HEK293 (cell line): ENCODE measurements around the gene KRT82.
A peak's percentile ranks its signal among the peaks of the same experiment; 100 is the strongest.

Experiments used
- CTCF ChIA-PET: fragments of 350-600 bp; formaldehyde crosslinking; extraction: SDS; loops from one replicate; lab custom pipeline; 2021; ENCODE audit warnings: antibody characterized with exemption; lab: Yijun Ruan, JAX
- POLR2A ChIA-PET: fragments of 300-600 bp; formaldehyde crosslinking; extraction: SDS; loops from one replicate; lab custom pipeline; 2020; ENCODE audit warnings: antibody characterized with exemption, inconsistent platforms; lab: Yijun Ruan, JAX
- H3K27ac ChIP-seq: fragments of 200-500 bp; sonication (Bioruptor generic); 2 replicates; pipeline ENCODE4 v1.5.1; 2014; ENCODE audit warnings: low read depth, low read length, control low read depth, inconsistent platforms; ENCODE audit errors: extremely low read depth
- H3K36me3 ChIP-seq, 2 experiments: fragments of 200-500 bp in 1 of 2; sonication (Bioruptor generic) in 1 of 2; 1 replicate in 1 of 2; 2 replicates in 1 of 2; pipeline ENCODE4 v1.5.1; 2014 to 2017; ENCODE audit warnings: inconsistent platforms in 2 of 2, low read length in 2 of 2; ENCODE audit not compliant: control insufficient read depth in 2 of 2, insufficient read depth in 1 of 2
- H3K4me1 ChIP-seq: fragments of 200-500 bp; sonication (Bioruptor generic); 2 replicates; pipeline ENCODE4 v1.5.1; 2014; ENCODE audit warnings: mild to moderate bottlenecking, low read length, inconsistent platforms; ENCODE audit not compliant: control insufficient read depth, insufficient read depth
- H3K4me3 ChIP-seq: 2 replicates; pipeline ENCODE4 v1.5.1; 2011; ENCODE audit warnings: low read depth, mild to moderate bottlenecking, control low read depth, low read length, moderate library complexity
- H3K9me3 ChIP-seq: fragments of 200-500 bp; sonication (Bioruptor generic); 2 replicates; pipeline ENCODE4 v1.5.1; 2014; ENCODE audit warnings: low read depth, low read length, inconsistent platforms; ENCODE audit not compliant: control insufficient read depth, insufficient read depth
- EGR2 ChIP-seq: fragments of 450-650 bp; formaldehyde crosslinking; IDR thresholded peaks from 2 replicates; pipeline ENCODE4 v1.5.1; 2016; ENCODE audit warnings: low read depth, missing biosample characterization, missing genetic modification characterization
- SETDB1 ChIP-seq: IDR thresholded peaks from one replicate; pipeline ENCODE4 v1.6.1; 2017; ENCODE audit warnings: mild to moderate bottlenecking, low read length, moderate library complexity, mixed read lengths; ENCODE audit not compliant: insufficient read length
- SP2 ChIP-seq: fragments of 450-650 bp; formaldehyde crosslinking; IDR thresholded peaks from 2 replicates; pipeline ENCODE4 v1.5.1; 2016; ENCODE audit warnings: missing biosample characterization, missing genetic modification characterization
- SP3 ChIP-seq: fragments of 450-650 bp; formaldehyde crosslinking; IDR thresholded peaks from 2 replicates; pipeline ENCODE4 v1.5.1; 2016; ENCODE audit warnings: missing biosample characterization, missing genetic modification characterization
- ZBTB17 ChIP-seq: fragments of 450-650 bp; formaldehyde crosslinking; IDR thresholded peaks from 2 replicates; pipeline ENCODE4 v1.5.1; 2016; ENCODE audit warnings: missing biosample characterization, missing genetic modification characterization
- ZBTB48 ChIP-seq: fragments of 450-650 bp; formaldehyde crosslinking; IDR thresholded peaks from 2 replicates; pipeline ENCODE4 v1.5.1; 2016; ENCODE audit warnings: missing biosample characterization, missing genetic modification characterization
- ZBTB7A ChIP-seq: fragments of 450-650 bp; formaldehyde crosslinking; IDR thresholded peaks from 2 replicates; pipeline ENCODE4 v1.5.1; 2016; ENCODE audit warnings: low read depth, missing biosample characterization, missing genetic modification characterization
- ZFHX2 ChIP-seq: fragments of 450-650 bp; formaldehyde crosslinking; conservative IDR thresholded peaks from 2 replicates; pipeline ENCODE4 v1.5.1; 2016; ENCODE audit warnings: missing biosample characterization, missing genetic modification characterization
- ZNF302 ChIP-seq: fragments of 450-650 bp; formaldehyde crosslinking; IDR thresholded peaks from 2 replicates; pipeline ENCODE4 v1.5.1; 2016; ENCODE audit warnings: missing biosample characterization, missing genetic modification characterization, low read depth
- ZNF335 ChIP-seq: fragments of 450-650 bp; formaldehyde crosslinking; conservative IDR thresholded peaks from 2 replicates; pipeline ENCODE4 v1.5.1; 2016; ENCODE audit warnings: missing biosample characterization, missing genetic modification characterization
- ZNF404 ChIP-seq: fragments of 450-650 bp; formaldehyde crosslinking; IDR thresholded peaks from 2 replicates; pipeline ENCODE4 v1.5.1; 2017; ENCODE audit warnings: missing biosample characterization, missing genetic modification characterization
- ZNF558 ChIP-seq: fragments of 450-650 bp; formaldehyde crosslinking; IDR thresholded peaks from 2 replicates; pipeline ENCODE4 v1.5.1; 2016; ENCODE audit warnings: missing biosample characterization, missing genetic modification characterization
- ZNF621 ChIP-seq: fragments of 450-650 bp; formaldehyde crosslinking; IDR thresholded peaks from 2 replicates; pipeline ENCODE4 v1.5.1; 2017; ENCODE audit warnings: missing biosample characterization, missing genetic modification characterization
- ZNF654 ChIP-seq: fragments of 450-650 bp; formaldehyde crosslinking; IDR thresholded peaks from 2 replicates; pipeline ENCODE4 v1.5.1; 2016; ENCODE audit warnings: low read depth, missing biosample characterization, missing genetic modification characterization
- ZNF660 ChIP-seq: fragments of 450-650 bp; IDR thresholded peaks from 2 replicates; pipeline ENCODE4 v1.5.1; 2018; ENCODE audit warnings: missing biosample characterization, mild to moderate bottlenecking, missing genetic modification characterization
- ZNF664 ChIP-seq: fragments of 450-650 bp; formaldehyde crosslinking; IDR thresholded peaks from 2 replicates; pipeline ENCODE4 v1.5.1; 2016; ENCODE audit warnings: missing biosample characterization, missing genetic modification characterization
- ZNF677 ChIP-seq: fragments of 450-650 bp; IDR thresholded peaks from 2 replicates; pipeline ENCODE4 v1.5.0; 2018; ENCODE audit warnings: missing biosample characterization, mild to moderate bottlenecking, missing genetic modification characterization, moderate library complexity
- ZNF791 ChIP-seq: fragments of 450-650 bp; formaldehyde crosslinking; IDR thresholded peaks from 2 replicates; pipeline ENCODE4 v1.5.1; 2016; ENCODE audit warnings: missing biosample characterization, missing genetic modification characterization
- ZSCAN16 ChIP-seq: fragments of 450-650 bp; formaldehyde crosslinking; IDR thresholded peaks from 2 replicates; pipeline ENCODE4 v1.5.1; 2016; ENCODE audit warnings: missing biosample characterization, missing genetic modification characterization
- TF ChIP-seq, protein P1 (sequence below): fragments of 450-650 bp; formaldehyde crosslinking; IDR thresholded peaks from 2 replicates; pipeline ENCODE4 v1.5.1; 2016; ENCODE audit warnings: missing biosample characterization, missing genetic modification characterization
- TF ChIP-seq, protein P2 (sequence below): fragments of 450-650 bp; formaldehyde crosslinking; IDR thresholded peaks from 2 replicates; pipeline ENCODE4 v1.5.1; 2017; ENCODE audit warnings: missing biosample characterization, missing genetic modification characterization
- TF ChIP-seq, protein P3 (sequence below): fragments of 450-650 bp; formaldehyde crosslinking; IDR thresholded peaks from 2 replicates; pipeline ENCODE4 v1.5.1; 2016; ENCODE audit warnings: missing biosample characterization, missing genetic modification characterization, borderline replicate concordance
- TF ChIP-seq, protein P4 (sequence below): fragments of 450-650 bp; formaldehyde crosslinking; conservative IDR thresholded peaks from 2 replicates; pipeline ENCODE4 v1.5.1; 2016; ENCODE audit warnings: low read depth, missing biosample characterization, missing genetic modification characterization

The KRT82 gene

DNA sequence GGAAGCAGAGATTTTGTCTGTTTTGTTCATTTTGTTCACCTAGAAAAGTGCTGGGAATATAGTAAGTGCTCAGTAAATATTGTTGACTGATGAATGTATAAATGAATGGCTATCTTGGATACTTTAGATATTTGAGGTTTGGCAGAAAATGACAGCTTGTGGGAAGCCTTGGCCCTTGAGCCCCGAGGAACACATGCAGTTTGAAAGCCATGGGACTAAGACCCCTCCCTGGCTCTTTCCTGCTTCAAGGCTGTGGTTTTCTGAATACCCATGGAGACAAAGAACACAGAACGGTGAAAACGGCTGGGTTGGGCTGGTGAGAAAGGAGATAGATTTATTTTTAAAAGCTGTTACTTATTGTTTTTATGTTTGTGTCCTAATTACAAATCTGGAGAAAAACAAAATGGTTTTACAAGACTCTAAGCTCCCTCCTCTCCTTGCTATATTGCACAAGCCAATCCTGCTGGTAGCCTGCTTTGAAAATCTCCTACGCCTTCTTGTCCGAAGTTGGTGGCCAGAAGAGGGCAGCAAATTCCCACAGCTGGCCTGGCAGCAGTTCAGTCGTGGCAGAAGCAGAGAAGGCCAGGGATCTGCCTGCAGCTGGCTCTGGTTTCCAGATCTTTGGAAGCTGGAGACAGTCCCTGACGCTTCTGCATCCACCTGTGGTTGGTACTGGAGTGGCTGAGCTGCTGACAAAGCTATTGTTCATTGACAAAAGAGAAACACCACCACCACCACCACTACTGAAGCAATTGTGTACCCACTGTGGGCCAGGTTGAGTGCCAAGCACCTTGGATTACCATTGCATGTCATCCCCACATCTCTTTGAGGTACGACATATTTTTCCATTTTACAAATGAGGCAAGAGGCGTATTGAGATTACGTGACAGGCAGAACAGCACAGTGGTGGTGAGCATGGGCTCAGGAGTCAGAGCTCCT is 33.6 kb downstream of the KRT82 start:
- H3K4me1 ChIP-seq = no peaks in the 10 kb centered on the region
- TF ChIP-seq ZNF654 (tag by site-specific recombination) (peak; percentile 94), ZNF664 (tag by site-specific recombination) (peak; percentile 79), ZNF302 (no peak), ZNF660 (tag by site-specific recombination) (peak; percentile 65), ZNF404 (tag by site-specific recombination) (no peak), ZBTB48 (tag by site-specific recombination) (peak; percentile 97), ZSCAN16 (tag by site-specific recombination) (no peak), EGR2 (tag by site-specific recombination) (peak; percentile 45; the same call in 1 of the 2 replicates), ZBTB17 (tag by site-specific recombination) (peak; percentile 40), ZNF335 (peak; percentile 89), ZNF558 (no peak), ZFHX2 (peak; percentile 45)
- TF ChIP-seq, protein P1, sequence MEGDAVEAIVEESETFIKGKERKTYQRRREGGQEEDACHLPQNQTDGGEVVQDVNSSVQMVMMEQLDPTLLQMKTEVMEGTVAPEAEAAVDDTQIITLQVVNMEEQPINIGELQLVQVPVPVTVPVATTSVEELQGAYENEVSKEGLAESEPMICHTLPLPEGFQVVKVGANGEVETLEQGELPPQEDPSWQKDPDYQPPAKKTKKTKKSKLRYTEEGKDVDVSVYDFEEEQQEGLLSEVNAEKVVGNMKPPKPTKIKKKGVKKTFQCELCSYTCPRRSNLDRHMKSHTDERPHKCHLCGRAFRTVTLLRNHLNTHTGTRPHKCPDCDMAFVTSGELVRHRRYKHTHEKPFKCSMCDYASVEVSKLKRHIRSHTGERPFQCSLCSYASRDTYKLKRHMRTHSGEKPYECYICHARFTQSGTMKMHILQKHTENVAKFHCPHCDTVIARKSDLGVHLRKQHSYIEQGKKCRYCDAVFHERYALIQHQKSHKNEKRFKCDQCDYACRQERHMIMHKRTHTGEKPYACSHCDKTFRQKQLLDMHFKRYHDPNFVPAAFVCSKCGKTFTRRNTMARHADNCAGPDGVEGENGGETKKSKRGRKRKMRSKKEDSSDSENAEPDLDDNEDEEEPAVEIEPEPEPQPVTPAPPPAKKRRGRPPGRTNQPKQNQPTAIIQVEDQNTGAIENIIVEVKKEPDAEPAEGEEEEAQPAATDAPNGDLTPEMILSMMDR = peak; percentile 77
- TF ChIP-seq, protein P2, sequence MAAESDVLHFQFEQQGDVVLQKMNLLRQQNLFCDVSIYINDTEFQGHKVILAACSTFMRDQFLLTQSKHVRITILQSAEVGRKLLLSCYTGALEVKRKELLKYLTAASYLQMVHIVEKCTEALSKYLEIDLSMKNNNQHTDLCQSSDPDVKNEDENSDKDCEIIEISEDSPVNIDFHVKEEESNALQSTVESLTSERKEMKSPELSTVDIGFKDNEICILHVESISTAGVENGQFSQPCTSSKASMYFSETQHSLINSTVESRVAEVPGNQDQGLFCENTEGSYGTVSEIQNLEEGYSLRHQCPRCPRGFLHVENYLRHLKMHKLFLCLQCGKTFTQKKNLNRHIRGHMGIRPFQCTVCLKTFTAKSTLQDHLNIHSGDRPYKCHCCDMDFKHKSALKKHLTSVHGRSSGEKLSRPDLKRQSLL (tag by site-specific recombination) = 0 out of 2 replicates have a peak, but pooled peaks have one; percentile 11
- H3K4me3 ChIP-seq = no peak overlapping the region
- no peak overlapping the region for H3K27ac ChIP-seq
- H3K36me3 ChIP-seq = no peaks in the 10 kb centered on the region
- CTCF ChIA-PET = interaction anchor here (0.5 to 10.0 kb wide), 78 partner anchors 8 to 661 kb away, joined by 3 to 200 read pairs (median 4); partner anchors contain the start of gene KRT84
- H3K9me3 ChIP-seq = no peaks in the 10 kb centered on the region
- POLR2A ChIA-PET = interaction anchor here (1.1 to 1.3 kb wide), 2 partner anchors 181 to 507 kb away, joined by 3 read pairs; partner anchors contain the start of gene KRT80

DNA sequence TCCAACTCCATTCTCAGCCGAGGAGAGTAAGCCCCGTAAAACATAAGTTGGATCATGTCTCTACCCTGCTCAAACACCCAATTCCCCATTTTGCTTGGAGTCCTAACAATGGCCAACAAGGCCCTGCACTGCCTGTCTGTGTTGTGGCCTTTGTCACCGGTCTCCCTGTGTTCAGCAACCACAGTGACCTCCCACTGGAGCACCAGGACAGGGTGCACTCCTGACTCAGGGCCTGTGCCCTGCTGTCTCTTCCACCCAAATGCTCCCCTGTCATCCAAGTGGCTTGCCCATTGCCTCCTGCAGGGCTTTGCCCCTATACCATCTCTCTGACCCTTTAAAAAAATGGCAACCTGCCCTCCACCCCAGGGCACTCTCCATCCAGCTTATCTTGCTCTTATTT is 34.4 kb downstream of the KRT82 start:
- Histone ChIP-seq H3K9me3 (no peaks in the 10 kb centered on the region), H3K36me3 (no peaks in the 10 kb centered on the region), H3K4me1 (no peaks in the 10 kb centered on the region), H3K4me3 (no peak overlapping the region), H3K27ac (no peak overlapping the region)
- ChIA-PET CTCF (interaction anchor here (0.7 to 10.0 kb wide), 43 partner anchors 11 to 614 kb away, joined by 3 to 200 read pairs (median 5); no protein-coding TSS in a partner anchor), POLR2A (no interaction called here)
- TF ChIP-seq ZNF791 (tag by site-specific recombination) = no peak
- no peak for TF ChIP-seq SP2 (tag by site-specific recombination)
- TF ChIP-seq ZSCAN16 (tag by site-specific recombination) = no peak
- TF ChIP-seq ZBTB7A (tag by site-specific recombination) = no peak
- no peak for TF ChIP-seq ZFHX2
- TF ChIP-seq SETDB1 = no peak
- TF ChIP-seq SP3 (tag by site-specific recombination) = no peak
- TF ChIP-seq ZNF677 (tag by site-specific recombination) = no peak
- no peak for TF ChIP-seq ZNF621 (tag by site-specific recombination)
- TF ChIP-seq, protein P2 (tag by site-specific recombination) = no peak
- TF ChIP-seq ZNF660 (tag by site-specific recombination) = no peak
- TF ChIP-seq, protein P3, sequence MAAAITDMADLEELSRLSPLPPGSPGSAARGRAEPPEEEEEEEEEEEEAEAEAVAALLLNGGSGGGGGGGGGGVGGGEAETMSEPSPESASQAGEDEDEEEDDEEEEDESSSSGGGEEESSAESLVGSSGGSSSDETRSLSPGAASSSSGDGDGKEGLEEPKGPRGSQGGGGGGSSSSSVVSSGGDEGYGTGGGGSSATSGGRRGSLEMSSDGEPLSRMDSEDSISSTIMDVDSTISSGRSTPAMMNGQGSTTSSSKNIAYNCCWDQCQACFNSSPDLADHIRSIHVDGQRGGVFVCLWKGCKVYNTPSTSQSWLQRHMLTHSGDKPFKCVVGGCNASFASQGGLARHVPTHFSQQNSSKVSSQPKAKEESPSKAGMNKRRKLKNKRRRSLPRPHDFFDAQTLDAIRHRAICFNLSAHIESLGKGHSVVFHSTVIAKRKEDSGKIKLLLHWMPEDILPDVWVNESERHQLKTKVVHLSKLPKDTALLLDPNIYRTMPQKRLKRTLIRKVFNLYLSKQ = no peak
- TF ChIP-seq, protein P4, sequence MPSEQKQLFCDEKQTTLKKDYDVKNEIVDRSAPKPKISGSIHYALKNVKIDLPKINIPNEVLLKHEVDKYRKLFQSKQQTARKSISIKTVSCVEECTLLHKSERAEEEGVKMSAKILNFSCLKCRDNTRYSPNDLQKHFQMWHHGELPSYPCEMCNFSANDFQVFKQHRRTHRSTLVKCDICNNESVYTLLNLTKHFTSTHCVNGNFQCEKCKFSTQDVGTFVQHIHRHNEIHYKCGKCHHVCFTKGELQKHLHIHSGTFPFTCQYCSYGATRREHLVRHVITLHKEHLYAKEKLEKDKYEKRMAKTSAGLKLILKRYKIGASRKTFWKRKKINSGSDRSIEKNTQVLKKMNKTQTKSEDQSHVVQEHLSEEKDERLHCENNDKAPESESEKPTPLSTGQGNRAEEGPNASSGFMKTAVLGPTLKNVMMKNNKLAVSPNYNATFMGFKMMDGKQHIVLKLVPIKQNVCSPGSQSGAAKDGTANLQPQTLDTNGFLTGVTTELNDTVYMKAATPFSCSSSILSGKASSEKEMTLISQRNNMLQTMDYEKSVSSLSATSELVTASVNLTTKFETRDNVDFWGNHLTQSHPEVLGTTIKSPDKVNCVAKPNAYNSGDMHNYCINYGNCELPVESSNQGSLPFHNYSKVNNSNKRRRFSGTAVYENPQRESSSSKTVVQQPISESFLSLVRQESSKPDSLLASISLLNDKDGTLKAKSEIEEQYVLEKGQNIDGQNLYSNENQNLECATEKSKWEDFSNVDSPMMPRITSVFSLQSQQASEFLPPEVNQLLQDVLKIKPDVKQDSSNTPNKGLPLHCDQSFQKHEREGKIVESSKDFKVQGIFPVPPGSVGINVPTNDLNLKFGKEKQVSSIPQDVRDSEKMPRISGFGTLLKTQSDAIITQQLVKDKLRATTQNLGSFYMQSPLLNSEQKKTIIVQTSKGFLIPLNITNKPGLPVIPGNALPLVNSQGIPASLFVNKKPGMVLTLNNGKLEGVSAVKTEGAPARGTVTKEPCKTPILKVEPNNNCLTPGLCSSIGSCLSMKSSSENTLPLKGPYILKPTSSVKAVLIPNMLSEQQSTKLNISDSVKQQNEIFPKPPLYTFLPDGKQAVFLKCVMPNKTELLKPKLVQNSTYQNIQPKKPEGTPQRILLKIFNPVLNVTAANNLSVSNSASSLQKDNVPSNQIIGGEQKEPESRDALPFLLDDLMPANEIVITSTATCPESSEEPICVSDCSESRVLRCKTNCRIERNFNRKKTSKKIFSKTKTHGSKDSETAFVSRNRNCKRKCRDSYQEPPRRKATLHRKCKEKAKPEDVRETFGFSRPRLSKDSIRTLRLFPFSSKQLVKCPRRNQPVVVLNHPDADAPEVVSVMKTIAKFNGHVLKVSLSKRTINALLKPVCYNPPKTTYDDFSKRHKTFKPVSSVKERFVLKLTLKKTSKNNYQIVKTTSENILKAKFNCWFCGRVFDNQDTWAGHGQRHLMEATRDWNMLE (tag by site-specific recombination) = no peak
